NCI-H526 (cell line): Measurements from ENCODE around the gene ARIH2.

Experiments
- DNase-seq, 2 experiments: peaks; one replicate each; lab custom pipeline; 2025; lab: John Stamatoyannopoulos, UW

ARIH2 gene

DNA sequence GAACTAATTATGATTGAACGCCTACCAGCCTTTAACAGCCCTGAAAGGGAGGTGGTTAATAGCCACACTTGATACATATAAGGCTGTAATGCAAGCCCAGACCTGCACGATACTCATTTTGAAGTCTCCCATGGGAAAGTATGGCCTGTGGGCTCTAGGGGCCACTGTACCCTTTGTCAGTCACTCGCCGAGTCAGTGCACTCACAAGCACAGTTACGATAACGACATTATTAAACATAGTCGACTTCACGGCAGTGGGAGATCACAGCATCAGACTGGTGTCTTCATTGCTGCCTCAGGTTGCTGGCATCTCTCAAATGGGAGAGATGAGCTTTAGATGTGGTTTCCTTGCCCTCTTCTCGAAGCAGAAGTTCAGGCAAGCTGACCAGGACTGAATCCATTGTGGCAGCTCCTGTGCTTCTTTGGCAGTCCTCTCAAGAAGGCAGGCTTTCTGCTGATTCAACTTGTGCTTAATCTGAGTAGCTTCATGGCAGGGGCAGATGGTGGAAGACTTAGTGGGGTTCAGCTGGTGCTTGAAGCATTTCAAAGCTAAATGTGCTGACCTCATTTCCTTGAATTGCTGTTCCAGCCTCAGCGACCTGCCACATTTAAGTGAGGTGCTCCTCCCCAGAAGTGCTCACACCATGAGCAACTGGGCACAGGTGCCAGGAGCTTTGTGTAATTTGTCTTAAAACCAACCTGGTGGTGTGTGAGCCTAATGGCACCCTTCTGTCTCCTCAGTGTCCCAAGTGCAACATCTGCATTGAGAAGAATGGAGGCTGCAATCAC lies 55.6 kb downstream of the ARIH2 start:
- no peak for DNase-seq

DNA sequence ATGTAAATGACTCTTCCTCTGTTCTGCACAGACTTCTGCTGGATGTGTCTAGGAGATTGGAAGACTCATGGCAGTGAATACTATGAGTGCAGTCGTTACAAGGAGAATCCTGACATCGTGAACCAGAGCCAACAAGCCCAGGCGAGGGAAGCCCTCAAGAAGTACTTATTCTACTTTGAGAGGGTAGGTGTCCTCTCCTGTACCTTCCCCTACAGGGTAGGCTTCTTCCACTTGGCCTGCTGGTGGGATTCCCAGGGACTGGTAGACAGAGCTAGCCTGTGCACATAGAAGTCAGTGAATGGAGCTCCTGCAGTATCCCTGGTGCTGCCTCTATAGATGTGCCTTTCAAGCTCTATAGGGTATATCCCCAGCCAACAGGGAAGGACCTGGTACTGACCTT lies 60.8 kb downstream of the ARIH2 start:
- DNase-seq, result no peak

DNA sequence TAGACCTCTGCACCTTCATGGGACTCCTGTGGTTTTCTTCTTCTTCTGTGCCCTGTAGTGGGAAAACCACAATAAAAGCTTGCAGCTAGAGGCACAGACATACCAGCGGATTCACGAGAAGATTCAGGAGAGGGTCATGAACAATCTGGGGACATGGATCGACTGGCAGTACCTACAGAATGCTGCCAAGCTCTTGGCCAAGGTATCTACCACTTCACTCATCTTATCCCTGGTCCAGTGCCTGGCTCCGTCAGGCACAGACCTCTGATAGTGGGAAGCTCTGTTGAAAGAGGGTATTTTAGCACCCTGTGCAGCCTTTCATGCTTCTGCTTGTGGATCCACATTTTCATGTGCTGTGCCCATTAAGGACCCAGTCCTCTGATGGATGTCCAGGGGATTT lies 61.7 kb downstream of the ARIH2 start:
- no peak for DNase-seq

DNA sequence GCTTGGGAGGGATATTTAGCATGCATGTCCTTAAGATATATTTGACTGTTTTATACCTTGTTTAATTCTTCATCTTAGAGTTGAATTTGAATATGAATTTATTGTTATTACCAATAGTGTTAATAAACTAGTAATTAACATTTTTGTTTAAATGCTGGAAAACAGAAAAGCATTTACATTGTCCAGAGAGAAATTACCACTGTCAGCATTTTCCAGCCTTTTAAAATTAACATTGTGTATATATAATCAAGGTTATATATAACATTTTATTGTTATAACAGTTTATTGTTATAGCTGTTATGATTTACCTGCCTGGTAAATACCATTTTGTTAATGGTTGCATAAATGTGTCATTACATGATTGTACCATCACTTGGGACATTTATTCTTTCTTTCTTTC lies 63.4 kb downstream of the ARIH2 start:
- no peak for DNase-seq

DNA sequence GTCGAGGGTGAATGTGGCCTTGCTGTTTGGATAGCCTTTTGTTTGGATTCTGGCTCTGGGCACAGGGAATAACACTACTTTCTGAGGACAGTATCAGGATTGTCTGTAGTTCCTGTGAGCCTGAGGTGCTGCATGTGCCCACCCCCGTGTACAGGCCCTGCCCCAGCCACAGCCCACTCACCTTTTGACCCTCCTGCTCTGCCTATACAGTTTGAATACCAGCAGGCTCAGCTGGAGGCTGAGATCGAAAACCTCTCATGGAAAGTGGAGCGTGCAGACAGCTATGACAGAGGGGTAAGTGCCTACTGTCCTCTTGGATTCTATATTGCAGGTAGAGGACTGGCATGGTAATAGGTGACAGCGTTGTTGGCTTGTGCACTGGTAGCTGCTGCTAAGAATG lies 64.0 kb downstream of the ARIH2 start:
- no peak for DNase-seq

DNA sequence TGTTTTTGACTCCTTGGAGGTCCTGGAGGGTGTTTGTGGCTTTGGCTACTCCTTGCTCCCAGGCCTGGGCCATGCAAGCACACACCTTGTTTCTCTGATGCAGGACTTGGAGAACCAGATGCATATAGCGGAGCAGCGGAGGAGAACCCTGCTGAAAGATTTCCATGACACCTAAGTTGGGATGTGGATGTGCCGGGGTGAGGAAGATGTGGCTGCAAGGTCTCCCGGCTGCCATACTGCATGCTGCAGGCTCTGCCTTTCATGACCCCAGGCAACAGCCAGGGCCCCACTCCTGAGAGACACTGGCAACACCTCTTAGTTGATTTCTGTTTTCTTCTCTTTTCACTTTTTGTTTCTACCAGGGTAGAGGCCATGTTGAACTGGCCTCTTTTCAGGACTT lies 64.5 kb downstream of the ARIH2 start:
- no peak for DNase-seq

DNA sequence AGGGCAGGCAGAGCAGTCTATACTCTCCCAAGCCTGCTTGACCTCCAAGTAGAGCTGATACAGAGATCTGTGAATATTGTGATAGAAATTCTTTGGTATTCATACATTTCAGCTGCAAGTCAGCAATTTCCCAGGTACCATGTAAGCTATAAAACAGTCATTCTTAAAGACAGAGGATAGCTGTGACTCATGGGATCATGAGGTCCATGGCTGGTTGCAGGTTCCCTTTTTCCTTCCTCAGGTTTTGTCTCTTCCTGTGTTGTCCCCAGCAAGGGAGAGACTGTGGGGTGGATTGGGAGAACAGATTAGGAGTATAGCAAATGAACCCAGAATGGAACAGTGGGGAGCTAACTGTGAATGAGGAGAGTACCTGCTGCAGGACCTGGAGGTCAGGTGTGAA lies 66.0 kb downstream of the ARIH2 start:
- DNase-seq, result no peak

DNA sequence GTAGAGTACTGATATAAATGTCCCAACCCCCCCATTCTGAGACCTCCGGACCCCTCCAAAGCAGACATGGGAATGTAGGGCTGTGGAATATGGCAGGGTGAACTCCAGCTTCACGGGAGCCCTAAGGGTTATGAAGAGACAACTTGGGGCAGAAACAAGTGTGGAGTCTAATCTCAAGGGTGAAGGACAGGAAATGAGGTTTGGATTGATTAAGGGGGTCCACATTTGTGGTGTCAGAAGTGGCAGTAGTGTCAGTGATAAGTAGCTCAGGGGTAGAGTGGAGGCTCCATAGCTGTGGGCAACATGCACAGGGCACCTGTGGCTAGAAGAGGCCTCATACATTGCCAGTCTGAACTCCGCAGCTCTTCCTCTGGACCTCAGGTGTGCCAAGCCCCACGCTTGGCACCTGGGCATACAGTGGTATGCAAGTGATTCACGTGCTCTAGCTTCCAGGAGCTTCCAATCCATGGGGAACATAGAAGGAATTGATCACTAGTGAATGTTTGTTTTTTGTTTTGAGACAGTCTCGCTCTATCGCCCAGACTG lies 67.3 kb downstream of the ARIH2 start:
- no peak for DNase-seq

DNA sequence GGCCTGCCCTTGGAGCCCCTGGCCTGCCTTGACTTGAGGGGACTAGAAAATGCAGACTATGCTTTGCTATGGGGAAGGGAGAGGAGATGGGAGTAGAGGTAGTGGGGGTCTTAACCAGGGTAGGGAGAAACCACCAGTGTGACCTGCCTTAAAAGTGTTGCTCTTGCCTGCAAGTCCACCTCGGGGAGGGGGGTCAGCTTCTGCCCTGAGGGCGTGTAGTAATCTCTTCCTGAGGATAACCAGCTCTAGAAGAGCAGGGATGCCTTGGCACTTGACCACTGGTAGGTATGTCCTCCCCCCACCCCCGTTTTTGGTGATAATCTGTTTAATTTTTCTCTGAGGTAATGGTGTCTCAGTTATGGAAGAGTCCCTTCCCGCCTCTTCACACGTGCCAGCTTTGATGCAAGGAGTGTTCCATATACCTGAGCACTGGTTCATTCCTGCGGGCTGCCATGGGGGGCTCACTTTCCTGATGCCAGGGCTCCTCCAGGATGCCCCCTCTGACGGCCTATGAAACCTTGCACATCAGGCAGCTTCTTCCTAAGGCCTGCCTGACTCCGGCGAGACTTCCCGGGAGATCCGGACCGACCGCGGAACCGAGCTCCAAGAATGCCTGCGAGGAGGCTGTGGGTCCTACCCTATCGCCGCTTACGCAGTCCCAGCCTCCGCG lies 70.6 kb downstream of the ARIH2 start:
- peak; percentile 42 to 44 for DNase-seq

DNA sequence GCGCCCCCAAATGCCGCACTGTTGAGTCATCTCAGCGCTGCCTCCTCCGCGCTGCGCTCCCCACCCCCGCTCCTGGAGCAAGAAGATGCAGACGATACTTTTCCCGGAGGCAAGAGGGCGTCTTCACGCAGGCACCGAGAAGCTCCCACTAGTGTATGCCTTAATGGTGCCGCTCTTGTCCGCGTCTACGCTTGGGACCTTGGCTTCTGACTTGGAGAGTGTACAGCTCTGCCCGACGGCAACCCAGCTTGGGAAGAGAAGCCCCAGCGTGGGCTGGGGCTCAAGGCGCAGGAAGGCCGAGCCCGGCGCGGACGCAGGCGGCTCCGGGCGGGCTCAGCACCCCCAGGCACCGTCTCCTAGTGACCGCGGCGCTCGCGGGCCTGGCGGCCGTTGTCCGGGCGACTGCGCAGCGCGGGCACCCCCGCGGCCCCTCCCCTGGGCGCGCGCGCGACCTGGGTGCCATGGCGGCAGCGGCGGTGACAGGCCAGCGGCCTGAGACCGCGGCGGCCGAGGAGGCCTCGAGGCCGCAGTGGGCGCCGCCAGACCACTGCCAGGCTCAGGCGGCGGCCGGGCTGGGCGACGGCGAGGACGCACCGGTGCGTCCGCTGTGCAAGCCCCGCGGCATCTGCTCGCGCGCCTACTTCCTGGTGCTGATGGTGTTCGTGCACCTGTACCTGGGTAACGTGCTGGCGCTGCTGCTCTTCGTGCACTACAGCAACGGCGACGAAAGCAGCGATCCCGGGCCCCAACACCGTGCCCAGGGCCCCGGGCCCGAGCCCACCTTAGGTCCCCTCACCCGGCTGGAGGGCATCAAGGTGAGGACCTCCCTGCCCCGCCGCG lies 71.4 kb downstream of the ARIH2 start, which contains the start of gene P4HTM:
Gene P4HTM (plus strand): TSS at position 446 of the 840 bp plus-strand sequence. CDS start 16 bp downstream, at position 462.
- peak; percentile 44 to 83 for DNase-seq

DNA sequence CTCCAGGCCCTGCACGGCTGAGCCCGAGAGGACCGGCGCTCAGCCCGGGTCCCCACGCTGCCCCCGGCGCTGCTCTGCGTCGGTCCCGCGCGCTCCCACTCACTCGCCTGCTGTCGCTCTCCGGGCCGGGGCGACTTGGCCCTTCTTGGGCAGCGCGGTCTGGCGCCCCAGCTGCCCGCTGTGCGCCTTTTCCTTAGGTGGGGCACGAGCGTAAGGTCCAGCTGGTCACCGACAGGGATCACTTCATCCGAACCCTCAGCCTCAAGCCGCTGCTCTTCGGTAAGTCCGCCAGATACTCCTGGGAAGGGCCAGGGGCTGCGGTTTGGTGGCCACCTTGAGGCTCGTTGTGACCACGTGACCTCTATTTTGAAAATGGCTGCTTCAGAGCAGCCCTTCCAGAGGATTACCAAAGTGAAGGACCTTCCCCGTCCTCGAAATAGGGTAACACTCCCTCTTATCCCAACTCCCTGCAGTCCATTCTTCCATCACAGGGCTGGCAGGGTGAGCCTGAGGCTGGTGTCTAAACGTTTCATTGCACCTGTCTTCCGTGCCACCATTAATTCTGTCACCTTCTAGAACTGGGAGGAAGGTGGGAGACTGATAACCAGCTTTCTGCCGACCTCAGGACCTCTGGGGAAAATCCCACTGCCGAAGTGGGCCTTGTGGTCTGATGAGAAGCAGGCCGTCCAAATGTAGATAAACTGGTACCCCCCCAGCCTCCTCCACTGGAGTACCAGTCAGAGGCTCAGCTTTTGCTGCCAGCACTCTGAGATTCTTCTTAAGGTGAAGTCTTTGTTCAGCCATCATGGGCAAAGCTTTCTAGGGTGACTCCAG lies 72.2 kb downstream of the ARIH2 start:
- peak; percentile 36 to 78 for DNase-seq

DNA sequence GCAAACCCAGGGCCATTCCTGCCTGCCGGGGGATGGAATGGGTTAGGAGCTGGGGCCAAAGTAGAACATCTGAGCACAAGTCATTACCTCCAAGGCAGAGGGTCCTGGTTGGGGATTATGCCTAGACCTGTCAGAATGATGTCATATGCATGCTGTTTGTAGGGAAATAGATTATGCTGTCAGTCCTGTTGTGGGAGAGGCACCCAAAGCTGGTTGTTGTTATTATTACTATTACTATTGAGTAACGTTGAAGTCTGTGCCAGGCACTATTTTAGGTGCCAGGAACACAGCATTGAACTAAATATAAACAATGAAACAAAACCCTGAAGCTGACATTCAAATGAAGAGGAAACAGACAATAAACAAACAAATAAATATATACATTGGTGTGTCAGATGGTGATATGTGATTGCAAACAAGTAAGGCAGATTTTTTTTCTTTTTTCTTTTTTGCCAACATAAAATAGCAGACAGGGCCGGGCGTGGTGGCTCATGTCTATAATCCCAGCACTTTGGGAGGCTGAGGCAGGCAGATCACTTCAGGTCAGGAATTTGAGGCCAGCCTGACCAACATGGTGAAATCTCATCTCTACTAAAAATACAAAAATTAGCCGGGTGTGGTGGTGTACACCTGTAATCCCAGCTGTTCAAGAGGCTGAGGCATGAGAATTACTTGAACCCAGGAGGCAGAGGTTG lies 73.4 kb downstream of the ARIH2 start:
- DNase-seq, result no peak

DNA sequence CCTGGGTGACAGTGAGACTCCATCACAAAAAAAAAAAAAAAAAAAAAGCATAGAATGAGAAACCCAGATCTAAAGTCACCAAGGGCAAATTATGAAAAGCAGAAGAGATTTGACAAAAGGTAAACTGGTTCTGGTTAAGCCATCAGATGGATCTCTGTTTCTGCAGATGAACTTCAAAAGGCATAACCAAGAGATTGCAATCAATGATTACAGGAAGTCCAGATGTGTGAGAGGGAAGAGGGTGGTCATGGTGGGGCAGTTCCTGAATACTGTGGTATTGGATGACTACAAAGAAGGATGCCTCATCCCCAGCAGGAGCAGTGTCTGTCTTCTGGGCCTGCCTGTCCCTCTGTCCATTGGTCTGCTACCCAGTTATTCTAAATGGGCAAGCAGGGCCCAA lies 75.2 kb downstream of the ARIH2 start:
- no peak for DNase-seq

DNA sequence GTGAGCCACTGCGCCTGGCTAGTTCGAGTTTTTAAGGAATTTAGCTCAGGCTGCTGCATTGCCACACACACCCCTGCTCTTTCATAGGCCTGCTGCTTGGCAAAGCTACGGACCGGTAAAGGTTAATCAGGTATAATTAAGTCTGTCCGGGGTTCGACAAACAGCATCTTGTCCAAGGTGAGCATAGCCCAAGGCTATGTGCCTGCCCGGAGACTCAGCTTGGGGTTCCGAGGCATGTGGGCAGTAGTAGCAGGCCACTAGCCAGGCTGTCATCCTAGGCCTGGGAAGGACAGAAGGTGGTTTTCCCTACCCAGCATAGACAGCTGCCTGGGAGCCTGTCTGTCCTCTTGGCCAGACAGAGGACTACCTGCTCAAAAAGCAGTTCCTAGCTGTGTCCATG lies 78.0 kb downstream of the ARIH2 start:
- DNase-seq, result no peak

DNA sequence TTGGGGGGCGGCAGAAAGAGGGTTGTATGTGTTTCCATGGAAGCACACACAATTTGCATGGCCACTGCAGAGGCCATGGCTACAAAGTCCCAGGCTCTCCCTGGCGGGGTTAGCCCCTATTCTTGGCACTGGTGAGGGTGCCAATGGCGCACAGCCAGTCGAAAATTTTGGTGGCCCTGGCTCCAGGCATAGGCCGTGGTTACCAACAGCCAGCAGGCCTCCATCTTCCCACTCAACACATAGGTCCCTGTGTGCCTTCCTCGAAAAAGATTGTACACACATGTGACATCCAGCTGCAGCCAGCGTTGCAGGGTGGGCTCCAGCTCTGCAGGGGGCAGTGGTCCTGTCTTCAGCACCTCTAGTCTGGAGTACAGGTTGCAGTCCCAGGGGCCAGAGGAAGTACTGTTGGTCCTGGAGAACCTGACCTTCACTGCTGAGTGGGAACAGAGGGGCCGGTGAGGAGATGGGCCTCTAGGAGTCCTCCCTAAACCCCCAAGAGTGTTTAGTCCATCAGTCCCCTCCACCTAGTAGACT lies 78.5 kb downstream of the ARIH2 start:
- peak in 1 of 2 experiments; percentile 34 for DNase-seq

DNA sequence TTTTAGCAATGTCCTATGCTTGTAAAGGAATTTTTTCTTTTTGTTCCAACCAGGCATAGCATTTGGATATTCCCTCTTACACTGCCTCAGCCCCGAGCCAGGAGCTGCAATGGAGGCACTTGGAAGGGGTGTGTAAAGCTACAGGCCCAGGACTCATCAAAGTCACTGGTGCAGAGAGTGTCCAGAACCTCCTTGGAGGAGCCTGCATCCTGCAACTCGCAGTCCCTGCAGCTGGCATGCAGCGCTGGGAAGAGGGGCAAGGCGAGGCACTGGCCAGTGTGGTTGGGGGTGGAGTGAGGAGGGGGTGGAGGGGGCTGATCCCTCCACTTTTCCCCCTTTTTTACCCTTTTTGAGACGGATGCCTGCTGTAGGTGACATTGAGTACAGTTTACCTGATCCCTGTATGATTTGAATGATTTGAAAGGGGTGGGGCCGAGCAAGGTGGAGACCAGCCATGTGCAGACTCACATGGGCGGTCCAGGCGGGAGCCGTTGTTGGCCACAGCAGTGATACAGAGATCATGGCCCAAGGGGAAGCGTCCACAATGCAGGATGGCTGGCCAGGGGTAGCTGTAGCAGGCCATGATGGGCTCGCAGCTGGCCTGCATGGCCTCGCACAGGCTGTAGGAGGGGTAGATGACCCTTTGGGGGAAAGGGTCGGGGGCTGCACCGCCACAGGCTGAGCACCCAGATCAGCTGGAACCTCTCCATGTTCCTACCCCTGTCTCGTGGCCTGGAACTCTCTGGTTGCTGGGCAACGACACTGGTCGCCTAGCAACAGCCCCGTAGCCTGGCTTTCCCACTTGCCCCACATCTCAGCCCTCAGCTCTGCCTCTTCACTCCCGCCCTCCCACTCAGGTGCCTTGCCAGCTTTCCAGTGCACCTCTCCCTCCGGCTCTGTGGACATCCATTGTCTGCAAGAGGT lies 79.3 kb downstream of the ARIH2 start:
- DNase-seq, result peak; percentile 62 to 74

DNA sequence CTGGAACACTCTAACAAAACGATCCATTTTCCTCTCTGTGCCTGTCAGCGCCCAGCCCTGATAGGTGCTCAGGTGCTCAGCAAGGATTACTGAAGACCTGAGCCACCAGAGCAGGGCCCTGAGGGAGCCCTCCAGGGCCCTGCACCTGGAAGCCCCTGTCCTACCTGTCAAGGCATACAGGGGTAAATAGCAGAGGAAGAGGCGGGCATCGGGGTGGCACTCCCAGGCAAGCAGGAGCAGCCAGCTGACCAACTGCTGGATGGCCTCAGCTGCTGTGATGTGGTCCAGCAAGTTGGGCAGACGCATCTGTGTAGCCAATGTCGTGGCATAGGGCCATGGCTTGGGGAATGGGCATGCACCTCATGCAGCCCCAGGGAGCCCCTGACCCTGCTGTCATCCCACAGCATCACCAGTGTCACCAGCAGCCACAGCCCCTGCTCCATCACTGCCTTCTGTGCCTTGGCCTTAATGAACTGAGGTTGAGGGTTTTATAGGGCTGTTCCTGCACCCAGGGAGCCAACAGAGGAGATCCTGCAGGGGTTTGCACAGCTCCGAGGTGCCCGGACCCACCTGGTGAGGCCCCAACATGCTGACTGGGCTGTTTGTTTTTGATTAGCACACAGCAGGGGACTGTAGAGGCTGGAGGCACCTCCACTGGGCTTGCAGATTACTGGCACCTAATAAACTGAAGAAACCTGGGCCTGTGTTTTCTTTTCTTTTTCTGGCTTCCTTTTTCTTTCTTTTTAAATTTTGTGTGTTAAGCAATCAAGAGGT lies 80.6 kb downstream of the ARIH2 start:
- no peak for DNase-seq

DNA sequence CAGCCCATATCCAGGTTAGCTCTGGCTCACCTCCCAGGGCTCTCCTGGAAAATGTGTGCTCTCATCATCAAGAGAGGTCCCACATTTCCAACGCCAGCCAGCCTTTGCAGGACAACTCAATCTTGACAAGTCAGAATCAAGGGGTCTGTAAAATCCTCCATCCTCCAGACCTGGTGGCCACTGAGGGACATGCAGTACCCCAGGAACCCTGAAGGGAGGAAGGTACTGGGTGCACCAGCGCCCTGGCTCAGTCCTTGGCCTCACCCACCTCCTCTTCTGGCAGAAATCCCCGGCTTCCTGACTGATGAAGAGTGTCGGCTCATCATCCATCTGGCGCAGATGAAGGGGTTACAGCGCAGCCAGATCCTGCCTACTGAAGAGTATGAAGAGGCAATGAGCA lies 82.5 kb downstream of the ARIH2 start:
- no peak for DNase-seq
